Stomach (tissue), 9 donors: ENCODE data around the gene DNPEP. TPM values are rescaled to one million over a fixed set of nuclear protein-coding genes. Genes with fewer than 3 reads are reported as not detected.
A peak's percentile ranks its signal among the peaks of the same experiment; 100 is the strongest.

Experiments
- DNase-seq, 2 donors: peaks; one replicate each; pipeline versions ENCODE4 v3.0.0 to v3.0.0-alpha.2; 2013 to 2019
- H3K27ac ChIP-seq, 5 donors: fragments of 200-600 bp in 4 of 5; sonication (generic) in 4 of 5; one replicate each; pipeline ENCODE4 v1.5.1; 2013 to 2019; ENCODE audit warnings: mild to moderate bottlenecking in 1 of 5, moderate library complexity in 1 of 5
- H3K27me3 ChIP-seq, 3 donors: fragments of 200-600 bp; sonication (generic); one replicate each; pipeline ENCODE4 v1.5.1; 2017 to 2019; ENCODE audit warnings: mixed run types in 1 of 3
- H3K36me3 ChIP-seq, 4 donors: fragments of 200-600 bp; sonication (generic); 1 replicate in 3 of 4; 2 replicates in 1 of 4; pipeline ENCODE4 v1.5.1; 2016 to 2019
- H3K4me1 ChIP-seq, 4 donors: fragments of 200-600 bp; sonication (generic); one replicate each; pipeline ENCODE4 v1.5.1; 2016 to 2019
- H3K4me3 ChIP-seq, 4 donors: fragments of 200-600 bp; sonication (generic) in 3 of 4; one replicate each; pipeline ENCODE4 v1.5.1; 2016 to 2019; ENCODE audit warnings: mild to moderate bottlenecking in 1 of 4
- H3K9me3 ChIP-seq, 4 donors: fragments of 200-600 bp; sonication (generic); one replicate each; pipeline ENCODE4 v1.5.1; 2016 to 2019
- EP300 ChIP-seq: sonication (generic); formaldehyde crosslinking; IDR thresholded peaks from one replicate; pipeline ENCODE4 v1.6.1; 2017; ENCODE audit warnings: antibody characterized with exemption
- POLR2A ChIP-seq, 4 donors: fragments of 450-650 bp; IDR thresholded peaks; one replicate each; pipeline ENCODE4 v1.6.1; 2016; ENCODE audit warnings: antibody characterized with exemption in 4 of 4, control low read depth in 2 of 4, mild to moderate bottlenecking in 1 of 4, moderate library complexity in 1 of 4
- POLR2AphosphoS5 ChIP-seq, 3 donors: sonication (generic); formaldehyde crosslinking; IDR thresholded peaks; one replicate each; pipeline ENCODE4 v1.6.1; 2016; ENCODE audit warnings: antibody characterized with exemption in 3 of 3
- WGBS, 5 donors: extraction: QIAGEN DNeasy Blood & Tissue Kit in 3 of 5; methylation state at CpG; one replicate each; pipeline versions ENCODE4 v1.1.5 to v1.1.7; 2013 to 2018; 5-methylcytosine and 5-hydroxymethylcytosine counted together
- intact Hi-C: fragments of 100-400 bp; cut with DNase I; formaldehyde crosslinking; loops from one replicate; pipeline ENCODE4 v1.15.1; 2023; ENCODE audit warnings: low total_unique reads
- polyA plus RNA-seq, 3 donors: library from polyadenylated mRNA; stranded (reverse); fragments of 200-250 nt; gene quantifications; one replicate each; pipeline ENCODE4 v1.2.3, GENCODE V29; 2013
- total RNA-seq, 5 donors: library from RNA; depleted of rRNA; stranded (reverse); fragments of >200 nt; gene quantifications; one replicate each; pipeline versions ENCODE4 v1.1.0 to v1.2.3, GENCODE V29; 2014 to 2016
- TF ChIP-seq, protein P1 (sequence below), 7 experiments: fragments of 450-650 bp in 4 of 7; fragments of 200-600 bp in 3 of 7; sonication (generic) in 3 of 7; IDR thresholded peaks; one replicate each; pipeline ENCODE4 v1.5.1; 2016 to 2019; ENCODE audit warnings: antibody characterized with exemption in 7 of 7, control low read depth in 2 of 7, mild to moderate bottlenecking in 1 of 7
- donor health status: healthy with polysubstance abuse.
- donor health status: Bipolar disorder and iron deficiency.
- donor health status: healthy.

Gene DNPEP
- total and polyA plus RNA-seq, 8 donors = 32.7 to 147 (median 82.2) TPM

DNA sequence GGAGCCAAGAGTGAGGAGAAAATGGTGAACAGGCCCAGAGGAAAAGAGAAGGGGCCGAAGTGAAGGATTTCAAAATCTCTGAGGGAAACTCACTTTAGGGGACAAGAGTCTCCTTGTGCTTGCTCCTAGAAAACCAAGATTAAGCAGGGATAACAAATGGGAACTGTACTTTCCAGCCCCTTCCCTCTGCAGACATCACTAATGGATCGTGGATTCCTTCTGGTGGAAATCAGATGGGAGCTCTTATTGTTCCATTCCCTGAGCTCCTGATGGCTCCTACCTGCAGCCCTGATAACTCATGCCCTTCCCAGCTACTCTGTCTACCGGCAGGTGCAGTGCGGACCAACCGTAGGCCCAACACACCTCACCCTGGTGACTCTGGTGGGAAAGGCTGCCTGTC is 34.6 kb downstream of the DNPEP start:
- DNase-seq = no peak
- intact Hi-C loops = no loop called here
- H3K4me1 ChIP-seq = peaks cover 0 to 5% (median 1%) of the 10 kb centered on the region in 4 donors
- no peaks in the 10 kb centered on the region for H3K9me3 ChIP-seq
- 78 to 86% (median 80%) methylated on average over 5 of the region's 5 CpGs for WGBS, 5 donors
- TF ChIP-seq EP300 (no peak), POLR2A (IDR thresholded peaks at IDR 0.05) (no peak), POLR2AphosphoS5 (IDR thresholded peaks at IDR 0.05) (no peak)
- TF ChIP-seq, protein P1, sequence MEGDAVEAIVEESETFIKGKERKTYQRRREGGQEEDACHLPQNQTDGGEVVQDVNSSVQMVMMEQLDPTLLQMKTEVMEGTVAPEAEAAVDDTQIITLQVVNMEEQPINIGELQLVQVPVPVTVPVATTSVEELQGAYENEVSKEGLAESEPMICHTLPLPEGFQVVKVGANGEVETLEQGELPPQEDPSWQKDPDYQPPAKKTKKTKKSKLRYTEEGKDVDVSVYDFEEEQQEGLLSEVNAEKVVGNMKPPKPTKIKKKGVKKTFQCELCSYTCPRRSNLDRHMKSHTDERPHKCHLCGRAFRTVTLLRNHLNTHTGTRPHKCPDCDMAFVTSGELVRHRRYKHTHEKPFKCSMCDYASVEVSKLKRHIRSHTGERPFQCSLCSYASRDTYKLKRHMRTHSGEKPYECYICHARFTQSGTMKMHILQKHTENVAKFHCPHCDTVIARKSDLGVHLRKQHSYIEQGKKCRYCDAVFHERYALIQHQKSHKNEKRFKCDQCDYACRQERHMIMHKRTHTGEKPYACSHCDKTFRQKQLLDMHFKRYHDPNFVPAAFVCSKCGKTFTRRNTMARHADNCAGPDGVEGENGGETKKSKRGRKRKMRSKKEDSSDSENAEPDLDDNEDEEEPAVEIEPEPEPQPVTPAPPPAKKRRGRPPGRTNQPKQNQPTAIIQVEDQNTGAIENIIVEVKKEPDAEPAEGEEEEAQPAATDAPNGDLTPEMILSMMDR (IDR thresholded peaks at IDR 0.05) = no peak
- H3K36me3 ChIP-seq = no peaks in the 10 kb centered on the region
- peaks cover 0 to 94% (median 29%) of the 10 kb centered on the region in 3 donors for H3K27me3 ChIP-seq
- H3K27ac ChIP-seq = no peak overlapping the region
- H3K4me3 ChIP-seq = no peak overlapping the region

DNA sequence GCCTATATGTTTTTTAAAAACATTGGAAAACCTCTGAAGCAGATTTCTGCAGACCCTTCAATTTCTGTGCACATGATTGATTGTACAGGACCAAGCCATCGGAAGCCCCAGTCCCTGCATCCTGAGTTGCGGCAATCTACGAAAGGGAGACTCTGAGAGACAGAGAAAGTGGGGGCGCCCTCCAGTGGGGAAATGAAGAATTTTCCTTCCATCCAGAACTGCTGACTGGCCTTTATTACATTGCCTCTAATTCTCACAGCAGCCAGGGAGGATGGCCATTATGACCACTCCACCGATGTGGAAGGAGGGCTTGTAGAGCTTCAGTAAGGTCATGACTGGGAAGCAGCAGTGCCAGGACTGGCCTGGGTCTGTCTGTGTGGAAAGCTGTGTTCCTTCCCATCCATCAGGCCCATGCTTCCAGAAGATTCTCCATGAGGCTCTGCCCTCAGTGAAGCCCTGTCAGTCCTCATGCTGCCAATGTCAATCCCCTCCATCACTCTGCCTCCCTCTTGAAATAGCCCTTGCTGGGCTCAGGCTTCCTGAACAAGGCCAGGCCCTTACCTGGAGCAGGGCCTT is 35.2 kb downstream of the DNPEP start:
- peaks cover 0 to 88% (median 23%) of the 10 kb centered on the region in 3 donors for H3K27me3 ChIP-seq
- H3K4me3 ChIP-seq = no peak overlapping the region
- H3K4me1 ChIP-seq = no peaks in the 10 kb centered on the region
- no peak for TF ChIP-seq POLR2A (IDR thresholded peaks at IDR 0.05)
- TF ChIP-seq, protein P1 (IDR thresholded peaks at IDR 0.05) = peak in 4 of 7 experiments; percentile 27 to 57 (median 37)
- no peak for TF ChIP-seq POLR2AphosphoS5 (IDR thresholded peaks at IDR 0.05)
- peak; percentile 63 to 76 for DNase-seq
- no peak overlapping the region for H3K27ac ChIP-seq
- no peaks in the 10 kb centered on the region for H3K9me3 ChIP-seq
- intact Hi-C loops = no loop called here
- WGBS, 5 donors = 10 to 24% (median 12%) methylated on average over 5 of the region's 5 CpGs
- H3K36me3 ChIP-seq = no peaks in the 10 kb centered on the region

DNA sequence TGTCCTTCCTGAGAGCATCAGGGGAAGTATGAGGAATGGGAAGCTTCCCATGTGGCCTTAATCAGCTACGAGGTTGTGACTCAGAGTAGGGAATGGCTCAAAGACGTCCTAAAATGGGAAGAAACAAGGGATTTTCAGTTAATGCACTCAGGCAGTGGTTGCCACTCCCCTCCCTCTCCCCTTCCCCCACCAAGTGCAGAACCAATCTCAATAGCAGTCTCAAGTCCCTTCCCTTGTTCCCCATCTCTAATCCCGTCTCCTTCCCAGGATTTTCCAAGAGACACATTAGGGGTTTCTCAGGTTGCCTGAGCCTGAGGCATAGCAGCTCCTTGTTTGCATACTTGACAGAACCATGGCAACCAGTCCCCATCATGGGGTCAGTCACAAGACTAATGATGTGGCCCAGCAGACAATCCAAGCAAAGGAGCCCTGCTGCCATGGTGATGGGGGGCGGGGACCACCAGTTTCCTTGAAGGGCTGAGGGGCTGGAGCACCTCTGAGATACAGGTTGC is 36.9 kb downstream of the DNPEP start:
- Histone ChIP-seq H3K4me1 (no peaks in the 10 kb centered on the region), H3K36me3 (no peaks in the 10 kb centered on the region), H3K27me3 (peaks cover 0 to 71% (median 10%) of the 10 kb centered on the region in 3 donors), H3K27ac (no peak overlapping the region), H3K9me3 (no peaks in the 10 kb centered on the region), H3K4me3 (no peak overlapping the region)
- intact Hi-C loops = no loop called here
- 27 to 40% (median 32%) methylated on average over 4 of the region's 4 CpGs for WGBS, 5 donors
- no peak for TF ChIP-seq EP300
- no peak for TF ChIP-seq POLR2AphosphoS5 (IDR thresholded peaks at IDR 0.05)
- TF ChIP-seq, protein P1 (IDR thresholded peaks at IDR 0.05) = no peak
- no peak for TF ChIP-seq POLR2A (IDR thresholded peaks at IDR 0.05)
- peak in 1 of 2 donors; percentile 23 for DNase-seq

DNA sequence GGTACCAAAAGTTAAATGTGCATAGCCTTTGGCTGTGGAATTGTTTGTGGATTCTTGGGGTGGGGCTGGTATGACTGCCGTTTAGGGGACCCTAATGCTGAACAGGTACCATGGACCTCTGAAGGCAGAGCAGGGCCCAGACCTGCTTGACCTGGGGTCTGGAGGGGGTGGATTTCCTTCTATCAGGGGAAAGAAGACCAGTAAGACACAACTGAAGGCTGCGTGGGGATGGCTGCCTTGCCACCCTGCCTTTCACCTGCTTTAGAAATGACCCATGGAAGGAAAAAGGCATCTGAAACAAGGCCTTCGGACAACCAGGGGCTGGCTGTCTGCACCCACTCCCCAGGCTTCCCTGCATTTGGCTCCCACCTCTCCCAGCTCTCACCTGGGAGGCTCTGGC is 37.5 kb downstream of the DNPEP start:
- no peaks in the 10 kb centered on the region for H3K9me3 ChIP-seq
- no peaks in the 10 kb centered on the region for H3K36me3 ChIP-seq
- TF ChIP-seq, protein P1 (IDR thresholded peaks at IDR 0.05) = no peak
- TF ChIP-seq POLR2A (IDR thresholded peaks at IDR 0.05) = no peak
- TF ChIP-seq POLR2AphosphoS5 (IDR thresholded peaks at IDR 0.05) = no peak
- TF ChIP-seq EP300 = no peak
- peaks cover 0 to 65% (median 6%) of the 10 kb centered on the region in 3 donors for H3K27me3 ChIP-seq
- no peak overlapping the region for H3K27ac ChIP-seq
- no peak overlapping the region for H3K4me3 ChIP-seq
- no peaks in the 10 kb centered on the region for H3K4me1 ChIP-seq
- intact Hi-C loops = no loop called here
- DNase-seq = no peak
- WGBS, 5 donors = 38 to 67% (median 62%) methylated on average over 3 of the region's 3 CpGs
